SK-N-MC (cell line): Measurements from ENCODE around the gene IDE.
"Not testable (repeated sequence)": the region's sequence is repeated elsewhere in the genome, so short reads cannot be mapped to it uniquely, and the experiment has no call there.

Experiments used
- DNase-seq: peaks from one replicate; pipeline ENCODE4 v3.0.0-alpha.2; 2011; ENCODE audit warnings: low read depth, low spot score
- H3K27ac ChIP-seq: fragments of 200-600 bp; sonication (generic); 2 replicates; pipeline ENCODE4 v1.5.1; 2016; ENCODE audit warnings: mixed run types
- H3K36me3 ChIP-seq: fragments of 200-600 bp; sonication (generic); 2 replicates; pipeline ENCODE4 v1.6.1; 2017; ENCODE audit warnings: antibody characterized with exemption, low read length, mixed read lengths; ENCODE audit not compliant: insufficient read depth
- H3K4me3 ChIP-seq: fragments of 200-600 bp; sonication (generic); 2 replicates; pipeline ENCODE4 v1.5.1; 2016
- H3K9ac ChIP-seq: fragments of 200-600 bp; sonication (generic); 2 replicates; pipeline ENCODE4 v1.8.0; 2017; ENCODE audit warnings: mixed run types, mixed read lengths; ENCODE audit not compliant: insufficient read length
- H3K9me3 ChIP-seq: fragments of 200-600 bp; sonication (generic); 2 replicates; pipeline ENCODE4 v1.6.1; 2017; ENCODE audit warnings: low read depth, mild to moderate bottlenecking, antibody characterized with exemption, low read length, moderate library complexity, mixed read lengths
- EZH2 ChIP-seq: fragments of 200-600 bp; sonication (generic); IDR thresholded peaks from one replicate; pipeline ENCODE4 v1.6.1; 2017; ENCODE audit warnings: antibody characterized with exemption
- FOXP2 ChIP-seq: optimal IDR thresholded peaks from 2 replicates; pipeline ENCODE3; 2011; ENCODE audit warnings: mild to moderate bottlenecking, moderate library complexity; ENCODE audit not compliant: insufficient read depth; ENCODE audit errors: extremely low read length, control extremely low read depth
- POLR2AphosphoS5 ChIP-seq: IDR thresholded peaks from 2 replicates; pipeline ENCODE4 v1.6.1; 2012; ENCODE audit warnings: mild to moderate bottlenecking, low read depth, low read length, borderline replicate concordance

IDE gene

GRCh38 chr10:92475357-92475868 is 98.5 kb downstream of the IDE start:
- H3K4me3 ChIP-seq, result no peak overlapping the region
- no peaks in the 10 kb centered on the region for H3K36me3 ChIP-seq
- no peak for DNase-seq
- no peak overlapping the region for H3K9ac ChIP-seq
- H3K9me3 ChIP-seq, result no peaks in the 10 kb centered on the region
- H3K27ac ChIP-seq, result no peak overlapping the region
- no peak for TF ChIP-seq FOXP2
- TF ChIP-seq EZH2, result no peak
- no peak for TF ChIP-seq POLR2AphosphoS5

- TF ChIP-seq EZH2 (no peak), POLR2AphosphoS5 (no peak), FOXP2 (no peak)
- Histone ChIP-seq H3K4me3 (no peak overlapping the region), H3K9ac (no peak overlapping the region), H3K27ac (no peak overlapping the region), H3K36me3 (no peaks in the 10 kb centered on the region; the same call in 1 of the 2 replicates), H3K9me3 (no peaks in the 10 kb centered on the region)
- DNase-seq, result no peak
These were observed 103.9 kb downstream of the IDE start for GRCh38 chr10:92470026-92470425.

GRCh38 chr10:92464364-92464763 is 109.5 kb downstream of the IDE start:
- no peak for DNase-seq
- TF ChIP-seq POLR2AphosphoS5 (no peak), FOXP2 (no peak), EZH2 (no peak)
- Histone ChIP-seq H3K36me3 (no peaks in the 10 kb centered on the region; the same call in 1 of the 2 replicates), H3K9me3 (no peaks in the 10 kb centered on the region), H3K4me3 (no peak overlapping the region), H3K9ac (no peak overlapping the region), H3K27ac (no peak overlapping the region)

GRCh38 chr10:92463582-92463981 is 110.3 kb downstream of the IDE start:
- H3K9ac ChIP-seq, result no peak overlapping the region
- no peak overlapping the region for H3K4me3 ChIP-seq
- no peaks in the 10 kb centered on the region; the same call in 1 of the 2 replicates for H3K36me3 ChIP-seq
- TF ChIP-seq FOXP2 (no peak), POLR2AphosphoS5 (no peak), EZH2 (no peak)
- no peak overlapping the region for H3K27ac ChIP-seq
- no peaks in the 10 kb centered on the region for H3K9me3 ChIP-seq
- DNase-seq, result no peak

- not testable (repeated sequence) for DNase-seq, H3K9me3 ChIP-seq, H3K4me3 ChIP-seq, H3K36me3 ChIP-seq, H3K9ac ChIP-seq, H3K27ac ChIP-seq
These were observed 118.9 kb downstream of the IDE start for GRCh38 chr10:92454955-92455354.

GRCh38 chr10:92452313-92452712 is 121.6 kb downstream of the IDE start:
- Histone ChIP-seq H3K9ac (no peak overlapping the region), H3K27ac (no peak overlapping the region), H3K9me3 (no peaks in the 10 kb centered on the region), H3K36me3 (no peaks in the 10 kb centered on the region; the same call in 1 of the 2 replicates), H3K4me3 (no peak overlapping the region)
- no peak for DNase-seq
- no peak for TF ChIP-seq FOXP2
- no peak for TF ChIP-seq POLR2AphosphoS5
- no peak for TF ChIP-seq EZH2

GRCh38 chr10:92451431-92451830 is 122.5 kb downstream of the IDE start:
- Histone ChIP-seq H3K9me3 (no peaks in the 10 kb centered on the region), H3K27ac (no peak overlapping the region), H3K9ac (no peak overlapping the region), H3K36me3 (no peaks in the 10 kb centered on the region; the same call in 1 of the 2 replicates), H3K4me3 (no peak overlapping the region)
- DNase-seq, result no peak
- TF ChIP-seq FOXP2 (no peak), POLR2AphosphoS5 (no peak), EZH2 (no peak)

GRCh38 chr10:92450896-92451295 is 123.0 kb downstream of the IDE start:
- TF ChIP-seq POLR2AphosphoS5, result no peak
- TF ChIP-seq FOXP2, result no peak
- TF ChIP-seq EZH2, result no peak
- DNase-seq, result no peak
- Histone ChIP-seq H3K4me3 (no peak overlapping the region), H3K27ac (no peak overlapping the region), H3K9me3 (no peaks in the 10 kb centered on the region), H3K36me3 (no peaks in the 10 kb centered on the region; the same call in 1 of the 2 replicates), H3K9ac (no peak overlapping the region)

- H3K4me3 ChIP-seq, result no peak overlapping the region
- no peaks in the 10 kb centered on the region for H3K9me3 ChIP-seq
- TF ChIP-seq POLR2AphosphoS5 (no peak), EZH2 (no peak), FOXP2 (no peak)
- no peak for DNase-seq
- no peak overlapping the region for H3K27ac ChIP-seq
- no peaks in the 10 kb centered on the region for H3K36me3 ChIP-seq
- H3K9ac ChIP-seq, result no peak overlapping the region
These were observed 133.3 kb downstream of the IDE start for GRCh38 chr10:92440578-92440977.
